ENCODE results near the gene SLC37A1. TPM values are rescaled to one million over a fixed set of nuclear protein-coding genes. Genes with fewer than 3 reads are reported as not detected.

SLC37A1 gene
- total RNA-seq, 1 experiment from 2014 or later, result 47.1 TPM

DNA sequence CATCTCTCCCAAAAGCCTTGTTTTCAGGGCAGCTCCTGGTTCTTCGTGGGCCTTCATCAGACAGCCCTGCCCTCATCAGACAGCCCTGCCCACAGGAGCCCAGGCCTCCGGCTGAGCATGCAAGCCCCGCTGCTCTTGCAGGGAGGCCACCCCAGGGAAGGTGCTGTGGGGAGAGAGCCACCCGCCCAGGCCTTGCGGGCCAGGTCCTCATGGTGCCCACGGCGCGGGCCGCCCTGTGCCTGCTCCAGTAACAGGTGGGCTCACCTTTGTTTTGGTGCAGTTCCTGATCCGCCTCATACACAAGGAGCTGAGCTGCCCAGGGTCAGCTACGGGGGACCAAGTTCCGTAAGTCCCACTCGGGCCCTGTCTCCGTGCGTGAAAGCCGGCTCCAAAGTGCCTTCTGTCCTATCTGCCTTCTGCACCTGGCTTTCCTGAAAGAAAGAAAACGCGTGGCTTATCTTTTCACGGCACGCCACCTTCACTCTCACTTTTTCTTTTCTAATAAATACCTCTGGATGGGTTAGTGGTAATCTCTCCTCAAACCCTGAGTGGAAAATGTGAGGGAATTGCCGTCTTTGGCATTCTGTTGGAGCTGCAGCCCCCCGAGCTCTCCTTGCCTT lies 65.9 kb downstream of the SLC37A1 start:
- no peaks in the 10 kb centered on the region for H4K20me1 ChIP-seq (ENCODE audit: insufficient read depth, low read depth, low read length)
- H2AFZ ChIP-seq (ENCODE audit: low read length), result no peak overlapping the region
- no peak overlapping the region for H3K4me3 ChIP-seq (ENCODE audit: low read length)
- H3K4me2 ChIP-seq (ENCODE audit: low read depth, low read length, poor library complexity, severe bottlenecking), result no peak overlapping the region
- H3K79me2 ChIP-seq (ENCODE audit: low read length), result no peaks in the 10 kb centered on the region
- H3K4me1 ChIP-seq (ENCODE audit: low read length), result no peaks in the 10 kb centered on the region
- H3K9me2 ChIP-seq (replicated peaks; ENCODE audit: insufficient read depth, low read length), result no peaks in the 10 kb centered on the region
- no peak overlapping the region for H3K27ac ChIP-seq (ENCODE audit: low read length)
- H3K9me3 ChIP-seq (ENCODE audit: low read length), result 0 out of 2 replicates have a peak, but pooled peaks cover 6% of the 10 kb centered on the region
- DNase-seq, result no peak
- H3K27me3 ChIP-seq (ENCODE audit: low read length), result no peaks in the 10 kb centered on the region
- H3K9ac ChIP-seq (ENCODE audit: low read length), result no peak overlapping the region
- peaks cover 25% of the 10 kb centered on the region for H3K36me3 ChIP-seq (ENCODE audit: insufficient read depth, low read length)

DNA sequence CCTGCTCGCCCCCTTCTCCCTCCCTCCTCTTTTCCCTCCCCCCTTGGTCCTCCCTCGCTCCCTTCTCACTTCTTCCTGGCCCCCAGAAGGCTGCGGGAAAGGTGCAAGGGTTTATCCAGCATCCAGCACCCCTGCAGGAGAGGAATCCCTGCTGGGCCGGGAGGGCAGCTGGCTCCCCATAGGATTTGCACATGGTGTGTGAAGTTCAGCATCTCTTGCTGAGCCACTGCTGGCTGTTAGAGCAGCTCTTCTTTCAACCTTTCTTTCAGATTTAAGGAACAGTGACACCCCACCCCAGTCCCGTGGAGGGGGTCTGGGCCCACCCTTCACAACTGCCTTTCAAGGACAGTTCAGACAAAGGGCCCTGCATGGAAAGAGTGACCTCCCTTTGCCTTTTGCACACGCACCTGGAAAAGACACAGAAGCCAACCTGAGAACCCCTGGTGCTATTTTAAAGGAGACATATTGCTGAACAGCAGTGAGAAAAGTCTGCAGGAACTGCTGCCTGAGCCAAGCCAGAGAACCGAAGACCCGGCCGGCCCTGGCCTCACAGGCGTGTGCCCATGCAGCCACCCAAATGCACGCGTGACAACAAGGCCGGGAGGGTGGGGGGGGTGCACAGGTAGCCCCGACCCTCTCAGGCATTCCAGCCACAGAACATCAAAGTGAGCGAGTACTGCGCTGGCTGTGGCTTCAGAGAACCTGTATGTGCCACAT lies 66.6 kb downstream of the SLC37A1 start:
- no peak overlapping the region for H3K9ac ChIP-seq (ENCODE audit: low read length)
- H3K27me3 ChIP-seq (ENCODE audit: low read length), result no peaks in the 10 kb centered on the region
- H3K4me1 ChIP-seq (ENCODE audit: low read length), result no peaks in the 10 kb centered on the region
- no peak for DNase-seq
- H3K9me3 ChIP-seq (ENCODE audit: low read length), result 0 out of 2 replicates have a peak, but pooled peaks cover 6% of the 10 kb centered on the region
- H3K4me2 ChIP-seq (ENCODE audit: low read depth, low read length, poor library complexity, severe bottlenecking), result no peak overlapping the region
- no peak overlapping the region for H2AFZ ChIP-seq (ENCODE audit: low read length)
- no peaks in the 10 kb centered on the region for H3K9me2 ChIP-seq (replicated peaks; ENCODE audit: insufficient read depth, low read length)
- no peaks in the 10 kb centered on the region for H3K79me2 ChIP-seq (ENCODE audit: low read length)
- H3K27ac ChIP-seq (ENCODE audit: low read length), result no peak overlapping the region
- H4K20me1 ChIP-seq (ENCODE audit: insufficient read depth, low read depth, low read length), result no peaks in the 10 kb centered on the region
- no peak overlapping the region for H3K4me3 ChIP-seq (ENCODE audit: low read length)
- peaks cover 18% of the 10 kb centered on the region for H3K36me3 ChIP-seq (ENCODE audit: insufficient read depth, low read length)

DNA sequence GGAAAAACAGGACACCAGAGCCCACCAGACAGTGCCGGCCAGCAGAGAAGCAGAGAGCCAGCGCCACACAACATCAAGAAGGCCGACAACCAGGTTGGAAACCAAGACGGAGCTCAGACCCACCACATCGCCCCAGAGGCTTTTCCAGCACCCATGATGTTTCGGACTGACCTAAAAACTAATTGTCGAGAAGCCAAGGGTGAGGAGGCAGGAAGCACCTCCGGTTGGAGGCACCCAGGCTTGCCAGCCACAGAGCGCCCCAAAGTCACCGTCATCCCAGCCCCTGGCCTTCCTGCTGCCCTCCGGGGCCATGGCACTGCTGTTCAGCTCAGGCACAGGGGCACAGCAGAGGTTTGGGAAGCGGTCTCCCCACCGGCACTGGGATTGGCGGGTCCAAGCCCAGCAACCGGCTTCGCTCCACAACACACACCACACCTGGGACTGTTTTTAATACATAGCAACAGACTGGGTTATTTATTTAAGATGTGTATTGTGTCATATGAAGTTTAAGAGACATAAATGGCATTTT lies 67.2 kb downstream of the SLC37A1 start:
- H3K27me3 ChIP-seq (ENCODE audit: low read length), result no peaks in the 10 kb centered on the region
- DNase-seq, result no peak
- no peaks in the 10 kb centered on the region for H3K9me2 ChIP-seq (replicated peaks; ENCODE audit: insufficient read depth, low read length)
- peaks cover 12% of the 10 kb centered on the region for H3K36me3 ChIP-seq (ENCODE audit: insufficient read depth, low read length)
- no peaks in the 10 kb centered on the region for H4K20me1 ChIP-seq (ENCODE audit: insufficient read depth, low read depth, low read length)
- no peaks in the 10 kb centered on the region for H3K79me2 ChIP-seq (ENCODE audit: low read length)
- no peak overlapping the region for H3K4me2 ChIP-seq (ENCODE audit: low read depth, low read length, poor library complexity, severe bottlenecking)
- no peak overlapping the region for H3K9ac ChIP-seq (ENCODE audit: low read length)
- H3K4me3 ChIP-seq (ENCODE audit: low read length), result no peak overlapping the region
- H2AFZ ChIP-seq (ENCODE audit: low read length), result no peak overlapping the region
- H3K4me1 ChIP-seq (ENCODE audit: low read length), result no peaks in the 10 kb centered on the region
- no peak overlapping the region for H3K27ac ChIP-seq (ENCODE audit: low read length)
- 0 out of 2 replicates have a peak, but pooled peaks cover 6% of the 10 kb centered on the region for H3K9me3 ChIP-seq (ENCODE audit: low read length)

GRCh38 chr21:42581336-42581992 lies 67.8 kb downstream of the SLC37A1 start:
- DNase-seq, result no peak
- Histone ChIP-seq H3K4me1 (ENCODE audit: low read length) (no peaks in the 10 kb centered on the region), H2AFZ (ENCODE audit: low read length) (no peak overlapping the region), H3K27ac (ENCODE audit: low read length) (no peak overlapping the region), H3K27me3 (ENCODE audit: low read length) (no peaks in the 10 kb centered on the region), H3K9ac (ENCODE audit: low read length) (no peak overlapping the region), H3K4me2 (ENCODE audit: low read depth, low read length, poor library complexity, severe bottlenecking) (no peak overlapping the region), H3K4me3 (ENCODE audit: low read length) (no peak overlapping the region), H3K9me3 (ENCODE audit: low read length) (0 out of 2 replicates have a peak, but pooled peaks cover 4% of the 10 kb centered on the region), H3K79me2 (ENCODE audit: low read length) (no peaks in the 10 kb centered on the region), H4K20me1 (ENCODE audit: insufficient read depth, low read depth, low read length) (no peaks in the 10 kb centered on the region), H3K9me2 (replicated peaks; ENCODE audit: insufficient read depth, low read length) (no peaks in the 10 kb centered on the region), H3K36me3 (ENCODE audit: insufficient read depth, low read length) (peaks cover 7% of the 10 kb centered on the region)

- H3K79me2 ChIP-seq (ENCODE audit: low read length), result no peaks in the 10 kb centered on the region
- H2AFZ ChIP-seq (ENCODE audit: low read length), result no peak overlapping the region
- no peak for DNase-seq
- no peaks in the 10 kb centered on the region for H3K9me3 ChIP-seq (ENCODE audit: low read length)
- no peaks in the 10 kb centered on the region for H3K36me3 ChIP-seq (ENCODE audit: insufficient read depth, low read length)
- H3K4me3 ChIP-seq (ENCODE audit: low read length), result no peak overlapping the region
- no peaks in the 10 kb centered on the region for H3K27me3 ChIP-seq (ENCODE audit: low read length)
- no peak overlapping the region for H3K4me2 ChIP-seq (ENCODE audit: low read depth, low read length, poor library complexity, severe bottlenecking)
- no peak overlapping the region for H3K9ac ChIP-seq (ENCODE audit: low read length)
- H4K20me1 ChIP-seq (ENCODE audit: insufficient read depth, low read depth, low read length), result no peaks in the 10 kb centered on the region
- no peaks in the 10 kb centered on the region for H3K9me2 ChIP-seq (replicated peaks; ENCODE audit: insufficient read depth, low read length)
- H3K27ac ChIP-seq (ENCODE audit: low read length), result no peak overlapping the region
- H3K4me1 ChIP-seq (ENCODE audit: low read length), result no peaks in the 10 kb centered on the region
Measured at GRCh38 chr21:42581993-42582786, 68.5 kb downstream of the SLC37A1 start.

DNA sequence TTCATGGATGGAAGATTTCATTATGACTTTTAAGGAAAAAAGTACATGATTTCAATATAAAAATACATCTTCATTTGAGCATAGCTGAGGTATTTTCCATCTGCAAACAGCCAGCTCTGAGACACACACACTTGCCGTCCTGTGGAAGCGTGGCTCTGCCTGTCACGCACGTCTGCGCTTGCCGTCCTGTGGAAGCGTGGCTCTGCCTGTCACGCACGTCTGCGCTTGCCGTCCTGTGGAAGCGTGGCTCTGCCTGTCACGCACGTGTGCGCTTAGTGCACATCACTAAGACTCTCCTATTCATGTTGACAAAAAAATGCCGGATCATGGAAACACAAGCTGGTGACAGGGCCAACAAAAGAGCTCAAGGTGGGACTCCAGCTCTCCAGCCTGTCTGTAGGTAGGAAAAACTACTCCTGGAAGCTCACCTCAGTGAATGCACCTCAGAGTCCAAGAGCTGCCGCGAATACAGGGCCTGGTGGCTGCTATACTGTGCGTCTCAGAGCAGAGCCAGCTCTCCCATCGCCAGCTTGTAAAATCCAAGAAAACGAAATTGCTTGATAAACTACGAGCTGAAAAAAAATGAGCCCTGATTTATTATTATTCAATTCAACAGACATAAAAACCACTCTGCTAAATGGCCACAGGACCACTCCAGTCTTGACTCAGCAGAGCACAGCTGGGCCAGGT lies 69.3 kb downstream of the SLC37A1 start:
- Histone ChIP-seq H3K27ac (ENCODE audit: low read length) (no peak overlapping the region), H3K79me2 (ENCODE audit: low read length) (no peaks in the 10 kb centered on the region), H3K4me3 (ENCODE audit: low read length) (no peak overlapping the region), H3K4me1 (ENCODE audit: low read length) (no peaks in the 10 kb centered on the region), H3K9ac (ENCODE audit: low read length) (no peak overlapping the region), H3K27me3 (ENCODE audit: low read length) (no peaks in the 10 kb centered on the region), H3K4me2 (ENCODE audit: low read depth, low read length, poor library complexity, severe bottlenecking) (no peak overlapping the region), H3K36me3 (ENCODE audit: insufficient read depth, low read length) (no peaks in the 10 kb centered on the region), H2AFZ (ENCODE audit: low read length) (no peak overlapping the region), H3K9me2 (replicated peaks; ENCODE audit: insufficient read depth, low read length) (no peaks in the 10 kb centered on the region), H4K20me1 (ENCODE audit: insufficient read depth, low read depth, low read length) (no peaks in the 10 kb centered on the region), H3K9me3 (ENCODE audit: low read length) (no peaks in the 10 kb centered on the region)
- DNase-seq, result no peak

DNA sequence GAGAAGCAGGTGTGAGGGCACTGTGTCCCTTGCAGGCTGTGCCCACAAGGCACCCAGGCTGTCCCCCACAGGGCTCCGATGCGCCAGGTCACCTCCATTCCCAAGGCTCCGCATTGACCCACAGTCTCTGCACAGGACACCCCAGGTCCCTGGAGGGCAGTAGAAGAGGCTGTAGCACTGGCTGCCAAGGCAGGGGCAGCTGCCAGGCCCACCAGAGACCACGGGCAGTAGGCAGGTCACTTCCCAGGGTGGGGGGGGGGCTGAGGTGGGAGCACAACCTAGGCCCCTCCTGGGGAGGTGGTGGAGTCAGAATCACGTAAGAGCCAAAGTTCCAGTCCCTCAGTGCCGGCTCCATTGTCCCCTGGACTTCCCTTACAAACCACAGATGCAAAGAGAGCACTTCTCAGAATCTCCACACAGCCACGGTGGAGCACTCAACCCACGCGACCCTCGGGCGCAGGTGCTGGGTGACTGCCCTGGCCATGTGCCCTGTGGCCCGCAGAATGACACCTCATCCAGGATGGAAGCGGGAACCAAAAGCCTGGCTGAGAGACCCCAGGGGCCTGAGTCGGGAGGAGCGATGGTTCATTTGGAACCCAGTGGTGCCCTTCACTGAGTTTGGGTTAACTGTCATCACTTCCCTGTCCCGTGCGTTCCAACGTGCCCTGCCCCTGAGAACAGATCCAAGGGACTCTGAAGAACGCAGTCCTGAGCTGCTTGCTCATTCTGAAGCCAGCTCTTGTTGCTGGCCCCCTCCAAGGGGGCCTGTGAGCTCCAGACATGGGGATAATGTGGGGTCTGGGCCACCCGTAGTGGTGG lies 70.0 kb downstream of the SLC37A1 start:
- Histone ChIP-seq H4K20me1 (ENCODE audit: insufficient read depth, low read depth, low read length) (no peaks in the 10 kb centered on the region), H3K9me3 (ENCODE audit: low read length) (no peaks in the 10 kb centered on the region), H3K4me3 (ENCODE audit: low read length) (no peak overlapping the region), H3K9ac (ENCODE audit: low read length) (no peak overlapping the region), H3K4me1 (ENCODE audit: low read length) (no peaks in the 10 kb centered on the region), H3K79me2 (ENCODE audit: low read length) (no peaks in the 10 kb centered on the region), H2AFZ (ENCODE audit: low read length) (no peak overlapping the region), H3K27me3 (ENCODE audit: low read length) (no peaks in the 10 kb centered on the region), H3K36me3 (ENCODE audit: insufficient read depth, low read length) (no peaks in the 10 kb centered on the region), H3K27ac (ENCODE audit: low read length) (no peak overlapping the region), H3K9me2 (replicated peaks; ENCODE audit: insufficient read depth, low read length) (no peaks in the 10 kb centered on the region), H3K4me2 (ENCODE audit: low read depth, low read length, poor library complexity, severe bottlenecking) (no peak overlapping the region)
- no peak for DNase-seq
